OCI-LY7 (cell line): ENCODE measurements around the gene CHPF2.

Source experiments
- EZH2phosphoT487 ChIP-seq: fragments of 200-600 bp; sonication (generic); IDR thresholded peaks from 2 replicates; pipeline ENCODE4 v1.6.1; 2018; ENCODE audit warnings: low read depth, borderline replicate concordance, mild to moderate bottlenecking, mixed run types, antibody characterized with exemption, low read length, moderate library complexity, mixed read lengths
- TF ChIP-seq, protein P1 (sequence below): fragments of 200-600 bp; sonication (generic); conservative IDR thresholded peaks from 2 replicates; pipeline ENCODE4 v1.5.1; 2014; ENCODE audit warnings: mild to moderate bottlenecking, antibody characterized with exemption, low read length, moderate library complexity, mixed read lengths

DNA sequence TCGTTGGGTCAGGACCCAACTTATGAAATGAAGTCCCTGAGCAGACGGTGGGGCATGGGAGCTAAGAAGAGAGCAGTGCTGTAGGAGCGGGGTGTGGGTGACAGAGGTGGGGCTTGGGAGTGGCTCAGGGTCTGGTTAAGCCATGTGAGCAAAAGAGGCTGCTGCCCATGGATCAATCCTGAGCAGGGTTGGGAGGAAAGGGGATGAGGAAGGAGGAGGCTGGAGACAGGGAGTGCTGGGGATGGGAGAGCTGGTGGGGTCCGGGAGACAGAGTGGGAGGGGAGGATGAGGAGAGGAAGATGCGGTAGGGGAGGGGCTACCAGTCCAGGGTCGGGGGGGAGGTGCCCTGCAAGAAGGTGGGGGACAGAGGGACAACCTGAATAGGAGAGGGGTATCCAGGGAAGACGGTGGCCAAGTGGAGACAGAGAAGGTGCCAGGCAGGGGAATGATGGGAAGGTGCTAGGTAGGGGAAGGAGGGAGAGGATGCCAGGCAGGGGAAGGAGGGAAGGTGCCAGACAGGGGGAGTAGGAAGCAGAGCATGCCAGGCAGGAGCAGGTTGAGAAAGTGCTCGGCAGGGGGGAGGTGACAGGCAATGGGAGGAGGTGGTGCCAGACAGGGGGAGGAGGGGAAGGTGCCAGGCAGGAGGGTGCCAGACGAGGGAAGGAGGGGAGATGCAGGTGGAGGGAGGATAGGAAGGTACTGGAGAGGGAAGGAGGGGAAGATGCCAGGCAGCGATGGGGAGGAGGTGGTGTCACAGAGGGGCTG, 43.7 kb downstream of the CHPF2 start:
- TF ChIP-seq, protein P1, sequence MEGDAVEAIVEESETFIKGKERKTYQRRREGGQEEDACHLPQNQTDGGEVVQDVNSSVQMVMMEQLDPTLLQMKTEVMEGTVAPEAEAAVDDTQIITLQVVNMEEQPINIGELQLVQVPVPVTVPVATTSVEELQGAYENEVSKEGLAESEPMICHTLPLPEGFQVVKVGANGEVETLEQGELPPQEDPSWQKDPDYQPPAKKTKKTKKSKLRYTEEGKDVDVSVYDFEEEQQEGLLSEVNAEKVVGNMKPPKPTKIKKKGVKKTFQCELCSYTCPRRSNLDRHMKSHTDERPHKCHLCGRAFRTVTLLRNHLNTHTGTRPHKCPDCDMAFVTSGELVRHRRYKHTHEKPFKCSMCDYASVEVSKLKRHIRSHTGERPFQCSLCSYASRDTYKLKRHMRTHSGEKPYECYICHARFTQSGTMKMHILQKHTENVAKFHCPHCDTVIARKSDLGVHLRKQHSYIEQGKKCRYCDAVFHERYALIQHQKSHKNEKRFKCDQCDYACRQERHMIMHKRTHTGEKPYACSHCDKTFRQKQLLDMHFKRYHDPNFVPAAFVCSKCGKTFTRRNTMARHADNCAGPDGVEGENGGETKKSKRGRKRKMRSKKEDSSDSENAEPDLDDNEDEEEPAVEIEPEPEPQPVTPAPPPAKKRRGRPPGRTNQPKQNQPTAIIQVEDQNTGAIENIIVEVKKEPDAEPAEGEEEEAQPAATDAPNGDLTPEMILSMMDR = no peak
- TF ChIP-seq EZH2phosphoT487 = no peak
